Activated T-cell treated with anti-CD3 and anti-CD28 coated beads, Interleukin-2, amount 50 U/mL, for 48 hours (primary cell): Measurements from ENCODE around the gene UCMA.

Experiments
- DNase-seq, 2 experiments: peaks; one replicate each; pipeline ENCODE4 v3.0.0-alpha.2; 2020

The UCMA gene

DNA sequence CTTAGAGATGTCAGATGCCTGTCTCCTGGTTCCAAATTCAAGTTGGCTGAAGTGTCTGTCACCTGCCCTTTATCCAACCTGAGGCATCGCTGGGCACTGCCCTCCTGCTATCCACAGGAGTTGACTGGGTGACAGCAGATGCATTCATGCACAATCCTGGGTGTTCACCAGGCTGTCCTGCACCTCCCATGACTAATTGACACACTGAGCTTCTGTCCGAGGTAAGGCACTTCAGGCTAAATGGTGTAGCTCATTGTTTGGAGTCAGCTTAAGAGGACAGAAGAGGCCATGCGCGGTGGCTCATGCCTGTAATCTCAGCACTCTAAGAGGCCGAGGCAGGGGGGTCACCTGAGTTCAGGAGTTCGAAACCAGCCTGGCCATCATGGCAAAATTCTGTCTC lies 2.4 kb downstream of the UCMA start:
- no peak for DNase-seq

DNA sequence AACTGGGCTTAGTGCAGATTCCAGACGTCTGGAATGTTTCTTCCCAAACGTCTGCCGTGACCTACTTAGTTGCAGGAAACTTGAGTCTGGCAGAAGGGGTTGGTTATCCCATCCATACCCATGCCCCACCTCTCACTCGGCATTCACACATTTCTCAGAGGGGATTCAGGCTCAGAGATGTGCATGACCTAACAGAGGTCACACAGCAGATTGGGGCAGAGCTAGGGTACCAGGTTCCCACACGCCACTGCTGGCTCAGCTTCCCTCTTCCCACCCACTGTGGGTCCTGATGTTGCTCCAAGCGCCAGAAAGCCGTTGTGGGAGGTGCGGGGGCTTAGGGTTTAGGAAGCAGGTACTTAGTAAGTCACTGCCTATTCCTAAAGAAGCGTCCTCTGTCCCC lies 3.0 kb downstream of the UCMA start:
- DNase-seq: no peak

GRCh38 chr10:13227031-13227430 lies 7.1 kb downstream of the UCMA start:
- no peak for DNase-seq

- DNase-seq: no peak
These were observed 8.6 kb downstream of the UCMA start for GRCh38 chr10:13225601-13226000.

DNA sequence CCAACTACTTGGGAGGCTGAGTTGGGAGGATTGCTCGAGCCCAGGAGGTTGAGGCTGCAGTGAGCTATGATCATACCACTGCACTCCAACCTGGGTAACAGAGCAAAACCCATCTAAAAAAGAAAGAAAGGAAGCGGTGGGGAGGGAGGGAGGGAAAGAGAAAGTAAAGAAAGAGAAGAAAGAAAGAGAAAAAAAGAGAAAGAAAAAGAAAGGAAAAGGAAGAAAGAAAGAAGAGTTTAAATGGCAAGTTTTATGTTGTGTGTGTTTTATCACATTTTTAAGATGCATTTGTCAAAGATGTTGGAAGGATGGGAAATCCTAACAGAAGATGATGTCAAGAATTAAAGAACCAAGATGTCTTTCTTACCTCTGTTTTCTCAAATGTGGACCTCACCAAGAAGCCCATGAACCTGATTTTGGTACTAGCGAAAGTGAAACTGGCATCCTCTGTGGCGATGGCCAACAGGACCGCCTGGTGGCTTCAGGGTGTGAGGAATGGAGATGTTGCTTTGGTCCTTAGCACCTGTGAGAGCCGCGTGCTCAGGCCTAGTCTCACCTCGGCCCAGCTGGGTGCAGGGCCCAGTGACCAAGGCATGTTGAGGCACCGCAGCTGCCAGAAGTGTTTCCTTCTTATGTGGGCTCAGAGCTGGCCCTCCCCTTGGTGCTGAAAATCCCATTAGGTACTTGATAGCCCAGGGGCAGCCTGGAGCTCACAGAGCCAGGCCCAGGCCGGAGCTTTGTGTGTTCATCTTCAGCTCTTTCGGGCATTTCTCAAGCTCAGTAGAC lies 9.8 kb downstream of the UCMA start:
- no peak for DNase-seq

DNA sequence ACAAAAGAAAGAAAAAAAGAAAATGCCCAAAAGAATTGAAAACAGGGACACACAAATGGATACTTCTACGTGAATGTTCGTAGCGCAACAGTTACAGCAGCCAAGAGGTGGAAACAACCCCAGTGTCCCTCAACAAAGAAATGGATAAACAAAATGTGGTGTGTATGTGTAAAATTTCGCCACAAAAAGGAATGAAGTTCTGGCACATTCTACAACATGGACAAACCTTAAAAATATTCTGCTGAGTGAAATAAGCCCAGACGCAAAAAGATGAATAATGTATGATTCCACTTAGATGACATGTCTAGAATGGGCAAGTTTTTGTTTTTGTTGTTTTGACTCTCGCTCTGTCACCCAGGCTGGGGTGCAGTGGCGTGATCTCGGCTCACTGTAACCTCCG lies 10.9 kb downstream of the UCMA start:
- DNase-seq: no peak

DNA sequence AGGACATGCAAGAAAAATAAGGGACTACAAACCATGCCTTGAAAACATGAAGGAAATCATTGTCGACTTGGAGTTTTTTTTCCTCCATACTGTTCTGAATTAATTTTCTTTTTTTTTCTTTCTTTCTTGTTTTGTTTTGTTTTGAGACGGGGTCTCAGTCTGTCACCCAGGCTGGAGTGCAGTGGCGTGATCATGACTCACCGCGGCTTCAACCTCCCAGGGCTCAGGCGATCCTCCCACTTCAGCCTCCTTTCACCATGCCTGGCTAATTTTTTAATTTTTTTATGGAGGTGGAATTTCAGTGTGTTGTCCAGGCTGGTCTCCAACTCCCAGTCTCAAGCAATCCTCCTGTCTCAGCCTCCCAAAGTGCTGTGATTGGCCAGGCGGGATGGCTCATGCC lies 11.6 kb downstream of the UCMA start:
- DNase-seq: no peak

- no peak for DNase-seq
These were observed 12.0 kb downstream of the UCMA start for GRCh38 chr10:13222151-13222550.

GRCh38 chr10:13221572-13221971 lies 12.6 kb downstream of the UCMA start:
- no peak for DNase-seq

GRCh38 chr10:13219685-13220670 lies 14.2 kb downstream of the UCMA start:
- DNase-seq: peak in 1 of 2 experiments; percentile 22

DNA sequence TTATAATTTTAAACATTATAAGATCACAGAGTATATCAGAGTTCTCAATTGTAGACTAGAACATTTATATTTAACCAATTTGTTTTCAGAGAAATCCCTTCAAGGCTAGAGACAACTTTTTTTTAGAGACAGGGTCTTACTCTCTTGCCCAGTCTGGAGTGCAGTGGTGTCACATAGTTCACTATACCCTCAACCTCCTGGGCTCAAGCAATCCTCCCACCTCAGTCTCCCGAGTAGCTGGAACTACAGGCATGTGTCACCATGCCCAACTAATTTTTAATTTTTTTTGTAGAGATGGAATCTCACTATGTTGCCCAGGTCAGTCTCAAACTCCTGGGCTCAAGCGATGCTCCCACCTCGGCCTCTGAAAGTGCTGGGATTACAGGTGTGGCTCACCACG lies 15.3 kb downstream of the UCMA start:
- DNase-seq: no peak

DNA sequence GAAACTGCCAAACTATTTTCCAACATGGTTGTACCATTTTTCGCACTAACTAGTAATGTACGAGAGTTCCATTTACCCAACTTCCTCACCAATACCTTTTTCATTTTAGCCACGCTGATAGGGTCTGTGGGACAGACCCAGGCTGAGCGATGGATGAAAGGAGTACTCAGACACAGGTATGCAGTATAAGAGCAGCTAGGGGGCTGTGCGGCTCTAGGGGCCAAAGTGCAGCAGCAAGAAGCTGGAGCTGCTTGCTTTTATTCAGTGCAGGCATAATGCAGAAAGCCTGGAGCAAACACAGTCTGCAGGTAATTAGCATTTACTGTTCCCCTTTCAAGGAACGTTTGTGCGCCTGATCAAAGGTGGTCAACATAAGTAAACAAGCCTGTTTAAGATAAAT lies 21.0 kb downstream of the UCMA start:
- DNase-seq: no peak

DNA sequence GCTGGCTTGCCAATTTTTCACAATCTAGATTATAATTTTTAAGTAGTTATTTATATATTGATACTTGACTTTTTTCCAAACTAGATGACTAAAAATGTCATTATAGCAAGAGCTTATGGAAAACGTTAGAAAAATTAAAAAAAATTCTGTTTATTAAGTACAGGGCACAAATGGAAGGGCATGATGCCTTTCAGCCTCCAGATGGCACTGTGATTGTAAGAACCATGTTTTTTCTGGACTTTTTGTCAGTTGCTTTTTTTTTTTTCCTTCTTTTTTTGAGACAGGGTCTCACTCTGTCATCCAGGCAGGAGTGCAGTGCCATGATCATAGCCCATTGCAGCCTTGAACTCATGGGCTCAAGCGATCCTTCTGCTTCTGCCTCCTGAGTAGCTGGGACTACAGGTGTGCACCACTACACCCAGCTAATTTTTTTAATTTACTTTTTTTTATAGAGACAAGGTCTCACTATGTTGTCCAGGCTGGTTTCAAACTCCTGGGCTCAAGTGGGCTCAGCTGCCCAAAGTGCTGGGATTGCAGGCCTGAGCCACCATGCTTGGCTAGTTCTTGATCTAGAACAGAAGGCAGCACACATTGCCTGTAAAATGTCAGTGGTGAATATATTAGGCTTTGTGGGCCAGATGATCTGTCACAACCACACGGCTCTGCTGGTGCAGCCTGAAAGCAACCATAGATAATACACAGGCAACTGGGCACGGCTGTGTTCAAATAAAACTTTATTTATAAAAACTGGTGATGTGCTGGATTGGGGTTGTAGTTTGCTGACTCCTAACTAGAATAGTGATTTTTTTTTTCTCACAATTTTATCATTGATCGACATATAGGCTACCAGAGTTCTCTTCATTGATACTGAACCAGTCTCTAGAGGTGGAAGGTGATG lies 27.4 kb downstream of the UCMA start:
- no peak for DNase-seq

GRCh38 chr10:13206091-13206490 lies 28.1 kb downstream of the UCMA start:
- no peak for DNase-seq

- no peak for DNase-seq
These were observed 33.0 kb downstream of the UCMA start for GRCh38 chr10:13201132-13201531.

DNA sequence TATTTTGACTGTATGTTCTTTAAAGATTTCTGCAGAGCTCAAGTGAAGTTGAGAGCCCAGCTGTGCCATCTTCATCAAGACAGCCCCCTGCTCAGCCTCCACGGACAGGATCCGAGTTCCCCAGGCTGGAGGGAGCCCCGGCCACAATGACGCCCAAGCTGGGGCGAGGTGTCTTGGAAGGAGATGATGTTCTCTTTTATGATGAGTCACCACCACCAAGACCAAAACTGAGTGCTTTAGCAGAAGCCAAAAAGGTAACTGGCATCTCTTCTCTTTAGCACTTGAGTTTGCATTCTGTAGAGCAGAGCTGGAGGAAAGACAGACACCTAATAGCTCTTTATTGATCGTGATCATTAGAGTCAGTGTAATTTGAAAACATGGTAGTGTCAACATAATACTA lies 39.2 kb downstream of the UCMA start:
- no peak for DNase-seq

DNA sequence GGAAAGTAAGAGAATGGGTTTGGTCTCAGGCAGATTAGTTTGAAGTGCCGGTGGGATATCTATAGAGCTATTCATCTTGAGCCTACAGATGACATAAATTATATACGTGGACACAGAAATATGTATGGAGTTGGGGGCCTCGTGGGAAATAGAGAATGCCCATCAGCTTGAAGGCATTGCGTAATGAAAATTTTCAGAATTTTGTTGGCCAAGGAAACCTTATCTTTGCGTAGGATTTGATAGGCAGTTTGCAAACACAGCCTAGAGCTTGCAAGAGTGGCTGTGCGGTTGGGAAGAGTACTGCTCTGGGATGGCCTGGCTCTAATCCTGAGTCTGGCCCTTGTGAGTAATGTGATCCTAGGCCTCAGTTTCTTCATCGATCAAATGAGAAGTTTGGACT lies 40.5 kb downstream of the UCMA start:
- no peak for DNase-seq

DNA sequence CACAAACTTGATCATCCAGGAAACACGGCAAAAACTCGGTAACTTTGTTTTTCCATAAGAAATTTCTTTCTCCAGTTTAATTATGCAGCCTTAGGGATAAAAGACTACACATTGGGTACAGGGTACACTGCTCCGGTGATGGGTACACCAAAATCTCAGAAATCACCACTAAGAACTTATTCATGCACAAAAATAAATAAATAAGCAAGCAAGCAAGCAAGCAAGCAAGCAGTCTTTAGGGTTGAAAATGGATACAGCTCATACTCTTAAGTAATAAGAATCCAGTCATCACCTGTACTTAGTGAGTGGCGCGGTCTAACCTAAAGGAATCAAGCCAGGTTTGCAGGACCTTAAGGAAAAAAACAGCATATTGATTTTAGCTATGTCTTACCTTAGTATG lies 42.8 kb downstream of the UCMA start:
- no peak for DNase-seq

- DNase-seq: no peak
These were observed 43.4 kb downstream of the UCMA start for GRCh38 chr10:13190816-13191215.

GRCh38 chr10:13189961-13190360 lies 44.2 kb downstream of the UCMA start:
- no peak for DNase-seq

- DNase-seq: no peak
These were observed 45.6 kb downstream of the UCMA start for GRCh38 chr10:13188593-13188992.

DNA sequence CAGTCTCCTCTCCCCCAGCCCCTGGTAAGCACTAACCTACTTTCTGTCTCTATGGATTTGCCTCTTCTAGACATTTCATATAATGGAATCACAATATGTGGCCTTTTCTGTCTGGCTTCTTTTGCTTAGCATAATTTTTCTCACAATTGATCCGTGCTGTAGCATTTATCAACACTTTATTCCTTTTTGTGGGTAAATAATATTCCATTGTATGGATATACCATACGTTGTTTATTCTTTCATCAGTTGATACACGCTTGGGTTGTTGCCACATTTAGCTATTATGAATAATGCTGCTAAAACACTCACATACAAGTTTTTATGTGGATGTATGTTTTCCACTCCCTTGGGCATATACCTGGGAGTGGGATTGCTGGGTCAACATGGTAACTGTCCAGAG lies 47.0 kb downstream of the UCMA start:
- DNase-seq: no peak
